ENCODE data around the gene TUBA4B.
"Not testable (repeated sequence)": the region's sequence is repeated elsewhere in the genome, so short reads cannot be mapped to it uniquely, and the experiment has no call there.

The TUBA4B gene

GRCh38 chr2:219291910-219292490 is 39.0 kb downstream of the TUBA4B start:
- peak in 1 of 2 donors; percentile 6 for DNase-seq

GRCh38 chr2:219292616-219293015 is 39.6 kb downstream of the TUBA4B start:
- no peak for DNase-seq

- no peak for DNase-seq
Observed at GRCh38 chr2:219293736-219294231, 40.7 kb downstream of the TUBA4B start.

GRCh38 chr2:219294356-219295351 is 41.6 kb downstream of the TUBA4B start:
- peak; percentile 92 for DNase-seq

GRCh38 chr2:219296142-219296541 is 43.1 kb downstream of the TUBA4B start:
- DNase-seq: no peak

GRCh38 chr2:219296631-219297391 is 43.8 kb downstream of the TUBA4B start:
- DNase-seq: no peak

GRCh38 chr2:219297766-219298456 is 44.9 kb downstream of the TUBA4B start:
- no peak for DNase-seq

GRCh38 chr2:219298759-219299371 is 45.8 kb downstream of the TUBA4B start:
- DNase-seq: peak; percentile 86 to 89

GRCh38 chr2:219299372-219299760 is 46.3 kb downstream of the TUBA4B start:
- no peak for DNase-seq

- DNase-seq: no peak
Observed at GRCh38 chr2:219300022-219300421, 47.0 kb downstream of the TUBA4B start.

- no peak for DNase-seq
Observed at GRCh38 chr2:219302412-219302968, 49.4 kb downstream of the TUBA4B start.

- DNase-seq: no peak
Observed at GRCh38 chr2:219304223-219304622, 51.2 kb downstream of the TUBA4B start.

GRCh38 chr2:219306047-219306446 is 53.0 kb downstream of the TUBA4B start:
- no peak for DNase-seq

- peak; percentile 44 to 59 for DNase-seq
Observed at GRCh38 chr2:219308142-219309101, 55.4 kb downstream of the TUBA4B start.

GRCh38 chr2:219309278-219309677 is 56.2 kb downstream of the TUBA4B start, which contains the start of gene PTPRN:
PTPRN (minus strand) TSS chr2:219309401; CDS start chr2:219309332, 69 bp downstream.
- DNase-seq: no peak

GRCh38 chr2:219312683-219313263 is 59.7 kb downstream of the TUBA4B start:
- not testable (repeated sequence) for DNase-seq

GRCh38 chr2:219314804-219315468 is 61.9 kb downstream of the TUBA4B start:
- no peak for DNase-seq

All from CD4-positive, alpha-beta T cell treated with Interleukin-4 for 1 hour (primary cell).